Measurements from ENCODE around the gene LRRC1. TPM values are rescaled to one million over a fixed set of nuclear protein-coding genes. Genes with fewer than 3 reads are reported as not detected.

The LRRC1 gene
- total and polyA plus RNA-seq, 4 donors = 0.36 to 6.4 (median 0.94) TPM

DNA sequence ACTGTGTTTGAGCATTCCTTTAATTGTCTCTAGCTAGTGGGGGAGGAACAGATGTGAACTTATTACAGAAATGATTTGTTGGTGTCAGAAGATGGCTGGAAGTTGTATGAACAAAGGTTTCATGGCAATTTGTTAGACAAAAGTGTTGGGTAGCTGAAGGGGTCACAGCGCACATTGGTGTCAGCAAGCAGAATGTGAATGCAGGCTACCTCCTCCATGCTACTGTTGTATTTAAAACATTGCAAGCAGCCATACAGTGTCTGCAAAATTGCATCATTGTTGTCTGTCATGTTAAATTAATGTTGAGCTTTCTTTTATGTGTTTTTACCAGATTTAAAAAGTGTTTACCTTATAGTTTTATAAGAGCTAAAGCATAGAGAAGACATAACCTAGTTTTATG, 6.2 kb downstream of the LRRC1 start:
- Histone ChIP-seq H3K27ac (ENCODE audit: low read depth in 1 of 2, low read length in 2 of 2) (no peak overlapping the region), H3K36me3 (ENCODE audit: control insufficient read depth in 4 of 4, insufficient read depth in 3 of 4, low read depth in 1 of 4, low read length in 3 of 4) (no peaks in the 10 kb centered on the region), H3K27me3 (ENCODE audit: control insufficient read depth in 4 of 4, insufficient read depth in 4 of 4, low read length in 3 of 4) (peaks cover 0 to 3% (median 0%) of the 10 kb centered on the region in 4 donors), H3K4me3 (ENCODE audit: low read depth in 1 of 3, low read length in 3 of 3) (no peak overlapping the region), H3K4me1 (ENCODE audit: control insufficient read depth in 4 of 4, insufficient read depth in 4 of 4, low read length in 3 of 4) (no peaks in the 10 kb centered on the region), H3K9me3 (ENCODE audit: control insufficient read depth in 4 of 4, low read length in 3 of 4) (no peaks in the 10 kb centered on the region), H3K9ac (ENCODE audit: low read depth in 1 of 2, low read length in 2 of 2) (no peak overlapping the region)
- DNase-seq (ENCODE audit: low spot score) = no peak
- no peak for TF ChIP-seq NR2F2 (IDR thresholded peaks at IDR 0.05)
- no peak for TF ChIP-seq YY1 (IDR thresholded peaks at IDR 0.05)
- TF ChIP-seq, protein P1, sequence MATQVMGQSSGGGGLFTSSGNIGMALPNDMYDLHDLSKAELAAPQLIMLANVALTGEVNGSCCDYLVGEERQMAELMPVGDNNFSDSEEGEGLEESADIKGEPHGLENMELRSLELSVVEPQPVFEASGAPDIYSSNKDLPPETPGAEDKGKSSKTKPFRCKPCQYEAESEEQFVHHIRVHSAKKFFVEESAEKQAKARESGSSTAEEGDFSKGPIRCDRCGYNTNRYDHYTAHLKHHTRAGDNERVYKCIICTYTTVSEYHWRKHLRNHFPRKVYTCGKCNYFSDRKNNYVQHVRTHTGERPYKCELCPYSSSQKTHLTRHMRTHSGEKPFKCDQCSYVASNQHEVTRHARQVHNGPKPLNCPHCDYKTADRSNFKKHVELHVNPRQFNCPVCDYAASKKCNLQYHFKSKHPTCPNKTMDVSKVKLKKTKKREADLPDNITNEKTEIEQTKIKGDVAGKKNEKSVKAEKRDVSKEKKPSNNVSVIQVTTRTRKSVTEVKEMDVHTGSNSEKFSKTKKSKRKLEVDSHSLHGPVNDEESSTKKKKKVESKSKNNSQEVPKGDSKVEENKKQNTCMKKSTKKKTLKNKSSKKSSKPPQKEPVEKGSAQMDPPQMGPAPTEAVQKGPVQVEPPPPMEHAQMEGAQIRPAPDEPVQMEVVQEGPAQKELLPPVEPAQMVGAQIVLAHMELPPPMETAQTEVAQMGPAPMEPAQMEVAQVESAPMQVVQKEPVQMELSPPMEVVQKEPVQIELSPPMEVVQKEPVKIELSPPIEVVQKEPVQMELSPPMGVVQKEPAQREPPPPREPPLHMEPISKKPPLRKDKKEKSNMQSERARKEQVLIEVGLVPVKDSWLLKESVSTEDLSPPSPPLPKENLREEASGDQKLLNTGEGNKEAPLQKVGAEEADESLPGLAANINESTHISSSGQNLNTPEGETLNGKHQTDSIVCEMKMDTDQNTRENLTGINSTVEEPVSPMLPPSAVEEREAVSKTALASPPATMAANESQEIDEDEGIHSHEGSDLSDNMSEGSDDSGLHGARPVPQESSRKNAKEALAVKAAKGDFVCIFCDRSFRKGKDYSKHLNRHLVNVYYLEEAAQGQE (IDR thresholded peaks at IDR 0.05) = no peak
- TF ChIP-seq, protein P2, sequence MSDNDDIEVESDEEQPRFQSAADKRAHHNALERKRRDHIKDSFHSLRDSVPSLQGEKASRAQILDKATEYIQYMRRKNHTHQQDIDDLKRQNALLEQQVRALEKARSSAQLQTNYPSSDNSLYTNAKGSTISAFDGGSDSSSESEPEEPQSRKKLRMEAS (IDR thresholded peaks at IDR 0.05) = no peak
- TF ChIP-seq, protein P3, sequence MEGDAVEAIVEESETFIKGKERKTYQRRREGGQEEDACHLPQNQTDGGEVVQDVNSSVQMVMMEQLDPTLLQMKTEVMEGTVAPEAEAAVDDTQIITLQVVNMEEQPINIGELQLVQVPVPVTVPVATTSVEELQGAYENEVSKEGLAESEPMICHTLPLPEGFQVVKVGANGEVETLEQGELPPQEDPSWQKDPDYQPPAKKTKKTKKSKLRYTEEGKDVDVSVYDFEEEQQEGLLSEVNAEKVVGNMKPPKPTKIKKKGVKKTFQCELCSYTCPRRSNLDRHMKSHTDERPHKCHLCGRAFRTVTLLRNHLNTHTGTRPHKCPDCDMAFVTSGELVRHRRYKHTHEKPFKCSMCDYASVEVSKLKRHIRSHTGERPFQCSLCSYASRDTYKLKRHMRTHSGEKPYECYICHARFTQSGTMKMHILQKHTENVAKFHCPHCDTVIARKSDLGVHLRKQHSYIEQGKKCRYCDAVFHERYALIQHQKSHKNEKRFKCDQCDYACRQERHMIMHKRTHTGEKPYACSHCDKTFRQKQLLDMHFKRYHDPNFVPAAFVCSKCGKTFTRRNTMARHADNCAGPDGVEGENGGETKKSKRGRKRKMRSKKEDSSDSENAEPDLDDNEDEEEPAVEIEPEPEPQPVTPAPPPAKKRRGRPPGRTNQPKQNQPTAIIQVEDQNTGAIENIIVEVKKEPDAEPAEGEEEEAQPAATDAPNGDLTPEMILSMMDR (IDR thresholded peaks at IDR 0.05; ENCODE audit: low read depth, low read length, missing input control) = no peak
- no peak for TF ChIP-seq HNF4G (IDR thresholded peaks at IDR 0.05)
- TF ChIP-seq RXRA (IDR thresholded peaks at IDR 0.05) = no peak
- TF ChIP-seq, protein P4, sequence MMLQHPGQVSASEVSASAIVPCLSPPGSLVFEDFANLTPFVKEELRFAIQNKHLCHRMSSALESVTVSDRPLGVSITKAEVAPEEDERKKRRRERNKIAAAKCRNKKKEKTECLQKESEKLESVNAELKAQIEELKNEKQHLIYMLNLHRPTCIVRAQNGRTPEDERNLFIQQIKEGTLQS (IDR thresholded peaks at IDR 0.05) = no peak
- no peak for TF ChIP-seq FOXA2 (IDR thresholded peaks at IDR 0.05)
- TF ChIP-seq, protein P5, sequence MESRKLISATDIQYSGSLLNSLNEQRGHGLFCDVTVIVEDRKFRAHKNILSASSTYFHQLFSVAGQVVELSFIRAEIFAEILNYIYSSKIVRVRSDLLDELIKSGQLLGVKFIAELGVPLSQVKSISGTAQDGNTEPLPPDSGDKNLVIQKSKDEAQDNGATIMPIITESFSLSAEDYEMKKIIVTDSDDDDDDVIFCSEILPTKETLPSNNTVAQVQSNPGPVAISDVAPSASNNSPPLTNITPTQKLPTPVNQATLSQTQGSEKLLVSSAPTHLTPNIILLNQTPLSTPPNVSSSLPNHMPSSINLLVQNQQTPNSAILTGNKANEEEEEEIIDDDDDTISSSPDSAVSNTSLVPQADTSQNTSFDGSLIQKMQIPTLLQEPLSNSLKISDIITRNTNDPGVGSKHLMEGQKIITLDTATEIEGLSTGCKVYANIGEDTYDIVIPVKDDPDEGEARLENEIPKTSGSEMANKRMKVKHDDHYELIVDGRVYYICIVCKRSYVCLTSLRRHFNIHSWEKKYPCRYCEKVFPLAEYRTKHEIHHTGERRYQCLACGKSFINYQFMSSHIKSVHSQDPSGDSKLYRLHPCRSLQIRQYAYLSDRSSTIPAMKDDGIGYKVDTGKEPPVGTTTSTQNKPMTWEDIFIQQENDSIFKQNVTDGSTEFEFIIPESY (IDR thresholded peaks at IDR 0.05) = no peak
- TF ChIP-seq RAD21 (IDR thresholded peaks at IDR 0.05) = no peak
- TF ChIP-seq HNF4A (conservative IDR thresholded peaks at IDR 0.05) = no peak
- TF ChIP-seq JUND (IDR thresholded peaks at IDR 0.05) = no peak
- TF ChIP-seq FOXA1 (IDR thresholded peaks at IDR 0.05) = no peak
- TF ChIP-seq EGR1 (IDR thresholded peaks at IDR 0.05; ENCODE audit: low read depth in 2 of 2) = no peak
- no peak for TF ChIP-seq SP1 (IDR thresholded peaks at IDR 0.05)
- no peak for TF ChIP-seq GABPA (IDR thresholded peaks at IDR 0.05 in 1 of 2, conservative IDR thresholded peaks at IDR 0.05 in 1 of 2)
- WGBS = 100% methylated on average over 1 of the region's 1 CpG

DNA sequence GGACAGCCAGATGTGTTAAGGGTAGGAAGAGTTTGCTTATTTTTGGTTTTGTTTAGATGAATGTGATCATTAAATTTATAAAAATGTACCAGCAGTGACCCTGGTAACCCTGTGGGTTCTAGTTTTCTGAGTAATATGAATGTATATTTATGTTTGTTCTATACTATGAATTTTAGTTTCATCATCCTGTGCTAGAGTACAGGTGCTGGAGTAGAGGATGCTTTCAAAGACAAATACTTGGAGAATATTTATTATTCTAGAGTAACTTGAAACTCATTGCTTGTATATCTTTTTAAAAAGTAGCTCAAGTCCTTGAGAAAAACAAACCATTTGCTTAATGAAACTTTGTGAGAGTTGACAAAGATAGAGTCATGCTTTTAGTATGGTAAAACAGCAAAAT, 7.8 kb downstream of the LRRC1 start:
- DNase-seq (ENCODE audit: low spot score) = no peak
- peaks cover 0 to under 1% (median 0%) of the 10 kb centered on the region in 4 donors for H3K9me3 ChIP-seq (ENCODE audit: control insufficient read depth in 4 of 4, low read length in 3 of 4)
- H3K27me3 ChIP-seq (ENCODE audit: control insufficient read depth in 4 of 4, insufficient read depth in 4 of 4, low read length in 3 of 4) = peaks cover 0 to 3% (median 0%) of the 10 kb centered on the region in 4 donors
- H3K4me3 ChIP-seq (ENCODE audit: low read depth in 1 of 3, low read length in 3 of 3) = no peak overlapping the region
- H3K9ac ChIP-seq (ENCODE audit: low read depth in 1 of 2, low read length in 2 of 2) = no peak overlapping the region
- no peak overlapping the region for H3K27ac ChIP-seq (ENCODE audit: low read depth in 1 of 2, low read length in 2 of 2)
- H3K4me1 ChIP-seq (ENCODE audit: control insufficient read depth in 4 of 4, insufficient read depth in 4 of 4, low read length in 3 of 4) = no peaks in the 10 kb centered on the region
- no peaks in the 10 kb centered on the region for H3K36me3 ChIP-seq (ENCODE audit: control insufficient read depth in 4 of 4, insufficient read depth in 3 of 4, low read depth in 1 of 4, low read length in 3 of 4)
- TF ChIP-seq, protein P2 (IDR thresholded peaks at IDR 0.05) = no peak
- TF ChIP-seq HNF4A (conservative IDR thresholded peaks at IDR 0.05) (no peak), NR2F2 (IDR thresholded peaks at IDR 0.05) (no peak), FOXA2 (IDR thresholded peaks at IDR 0.05) (no peak)
- TF ChIP-seq, protein P3 (IDR thresholded peaks at IDR 0.05; ENCODE audit: low read depth, low read length, missing input control) = no peak
- TF ChIP-seq, protein P5 (IDR thresholded peaks at IDR 0.05) = no peak
- TF ChIP-seq, protein P4 (IDR thresholded peaks at IDR 0.05) = no peak

All from liver (tissue), 9 donors.